Measurements from ENCODE around the gene FOXL1. TPM values are rescaled to one million over a fixed set of nuclear protein-coding genes. Genes with fewer than 3 reads are reported as not detected.

The FOXL1 gene
- total RNA-seq, 1 donor from 2014 or later = 0.98 TPM

DNA sequence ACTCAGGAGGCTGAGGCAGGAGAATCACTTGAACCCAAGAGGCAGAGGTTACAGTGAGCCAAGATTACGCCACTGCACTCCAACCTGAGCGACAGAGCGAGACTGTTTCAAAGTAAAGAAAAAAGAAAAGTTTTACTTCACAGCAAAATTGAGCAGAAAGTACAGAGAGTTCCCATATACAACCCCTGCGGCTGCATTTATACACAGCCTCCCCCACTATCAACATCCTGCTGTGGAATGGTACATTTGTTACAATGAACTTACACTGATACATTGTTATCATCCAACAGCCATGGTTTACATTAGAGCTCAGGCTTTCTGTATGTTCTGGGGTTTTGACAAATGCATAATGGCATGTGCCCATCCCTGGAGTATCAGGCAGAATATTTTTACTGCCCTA is 20.8 kb upstream of the FOXL1 start:
- intact Hi-C loops (cut with DNase I) = no loop called here
- Histone ChIP-seq H3K9me3 (no peaks in the 10 kb centered on the region), H3K27ac (no peak overlapping the region), H3K36me3 (no peaks in the 10 kb centered on the region), H3K4me1 (peaks cover 23% of the 10 kb centered on the region), H3K27me3 (no peaks in the 10 kb centered on the region), H3K4me3 (no peak overlapping the region)
- TF ChIP-seq, protein P1, sequence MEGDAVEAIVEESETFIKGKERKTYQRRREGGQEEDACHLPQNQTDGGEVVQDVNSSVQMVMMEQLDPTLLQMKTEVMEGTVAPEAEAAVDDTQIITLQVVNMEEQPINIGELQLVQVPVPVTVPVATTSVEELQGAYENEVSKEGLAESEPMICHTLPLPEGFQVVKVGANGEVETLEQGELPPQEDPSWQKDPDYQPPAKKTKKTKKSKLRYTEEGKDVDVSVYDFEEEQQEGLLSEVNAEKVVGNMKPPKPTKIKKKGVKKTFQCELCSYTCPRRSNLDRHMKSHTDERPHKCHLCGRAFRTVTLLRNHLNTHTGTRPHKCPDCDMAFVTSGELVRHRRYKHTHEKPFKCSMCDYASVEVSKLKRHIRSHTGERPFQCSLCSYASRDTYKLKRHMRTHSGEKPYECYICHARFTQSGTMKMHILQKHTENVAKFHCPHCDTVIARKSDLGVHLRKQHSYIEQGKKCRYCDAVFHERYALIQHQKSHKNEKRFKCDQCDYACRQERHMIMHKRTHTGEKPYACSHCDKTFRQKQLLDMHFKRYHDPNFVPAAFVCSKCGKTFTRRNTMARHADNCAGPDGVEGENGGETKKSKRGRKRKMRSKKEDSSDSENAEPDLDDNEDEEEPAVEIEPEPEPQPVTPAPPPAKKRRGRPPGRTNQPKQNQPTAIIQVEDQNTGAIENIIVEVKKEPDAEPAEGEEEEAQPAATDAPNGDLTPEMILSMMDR (IDR thresholded peaks at IDR 0.05) = no peak
- no peak for TF ChIP-seq POLR2A (IDR thresholded peaks at IDR 0.05)
- TF ChIP-seq POLR2AphosphoS5 (IDR thresholded peaks at IDR 0.05; ENCODE audit: insufficient read depth in 1 of 2, low read depth in 1 of 2) = no peak
- no peak for DNase-seq (ENCODE audit: extremely low spot score in 2 of 2)

DNA sequence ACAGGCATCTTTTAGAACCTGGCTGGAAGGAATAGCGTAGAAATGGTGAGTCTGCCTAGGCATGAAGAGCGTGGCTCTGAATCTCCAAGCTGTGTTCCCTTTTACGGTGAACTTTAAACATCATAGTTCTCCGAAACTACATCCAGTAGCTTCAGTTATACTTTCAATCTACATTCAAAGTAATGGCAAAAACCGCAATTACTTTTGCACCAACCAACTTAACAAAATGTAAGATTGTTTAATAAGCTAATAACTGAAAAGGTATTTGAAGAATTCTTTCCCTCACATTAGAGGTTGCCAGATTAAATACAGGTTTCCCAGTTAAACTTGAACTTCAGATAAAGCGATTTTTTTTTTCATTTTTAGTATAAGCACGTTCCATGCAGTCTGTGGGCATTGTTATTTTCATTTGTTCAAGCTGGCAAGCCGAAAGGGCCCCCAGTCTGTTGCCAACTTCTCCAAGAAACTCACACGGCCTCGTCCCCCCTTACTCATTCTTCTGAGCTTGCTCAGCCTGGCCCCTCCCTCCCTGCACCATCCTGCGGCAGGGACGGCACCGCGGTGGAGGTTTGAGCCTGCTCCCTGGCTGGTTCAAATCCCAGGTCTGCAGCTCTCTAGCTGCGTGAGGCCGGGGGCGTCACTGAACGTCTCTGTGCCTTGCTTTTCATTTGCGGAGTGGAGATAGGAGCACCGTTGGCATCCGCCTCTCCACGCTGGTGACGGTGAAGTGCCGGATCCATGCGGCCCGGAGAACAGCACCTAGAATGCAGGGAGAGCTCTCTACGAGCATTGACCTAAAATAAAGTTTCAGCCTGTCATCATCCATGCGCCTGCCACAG is 19.8 kb upstream of the FOXL1 start:
- Histone ChIP-seq H3K27me3 (peaks cover 2% of the 10 kb centered on the region), H3K9me3 (no peaks in the 10 kb centered on the region), H3K36me3 (no peaks in the 10 kb centered on the region), H3K4me1 (peaks cover 19% of the 10 kb centered on the region), H3K4me3 (no peak overlapping the region), H3K27ac (no peak overlapping the region)
- DNase-seq (ENCODE audit: extremely low spot score in 2 of 2) = no peak
- intact Hi-C loops (cut with DNase I) = no loop called here
- no peak for TF ChIP-seq POLR2AphosphoS5 (IDR thresholded peaks at IDR 0.05; ENCODE audit: insufficient read depth in 1 of 2, low read depth in 1 of 2)
- TF ChIP-seq, protein P1 (IDR thresholded peaks at IDR 0.05) = no peak

DNA sequence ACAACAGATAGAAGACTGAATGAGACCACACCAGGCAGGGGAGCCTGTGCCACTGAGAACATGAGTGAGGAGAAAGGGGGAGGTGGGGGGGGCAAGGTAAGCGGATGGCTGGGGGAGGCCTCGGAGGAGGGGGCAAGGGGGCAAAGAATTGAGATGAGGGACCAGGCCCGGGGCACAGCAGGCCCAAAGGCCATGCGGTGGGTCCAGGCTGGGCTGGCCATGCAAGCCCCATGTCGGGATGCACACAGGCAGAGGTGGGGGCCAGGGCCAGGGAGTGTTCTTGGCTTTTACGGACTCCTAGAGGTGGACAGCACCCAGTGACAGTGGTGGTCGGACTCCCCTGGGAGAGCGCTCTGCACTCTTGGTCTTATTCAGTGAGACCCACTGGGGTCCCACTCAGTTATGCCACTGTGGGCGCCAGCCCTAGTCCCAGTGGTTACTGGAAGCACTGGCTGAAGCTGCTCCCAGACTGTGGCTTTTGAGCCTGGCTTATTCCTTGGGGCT is 18.5 kb upstream of the FOXL1 start:
- intact Hi-C loops (cut with DNase I) = no loop called here

DNA sequence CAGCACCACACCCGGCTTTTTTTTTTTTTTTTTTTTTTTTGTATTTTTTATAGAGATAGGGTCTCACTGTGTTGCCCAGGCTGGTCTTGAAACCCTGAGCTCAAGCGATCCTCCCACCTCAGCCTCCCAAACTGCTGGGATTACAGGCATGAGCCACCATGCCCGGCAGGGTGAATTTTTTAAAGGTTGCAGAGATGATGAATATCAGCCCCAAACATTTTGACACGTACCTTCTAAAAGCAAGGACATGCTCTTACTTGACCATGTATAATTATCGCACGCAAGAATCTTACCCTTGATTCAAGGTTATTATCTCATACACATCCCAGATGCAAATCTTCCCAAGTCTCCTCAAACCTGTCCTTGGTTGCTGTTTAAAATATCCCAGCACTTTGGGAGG is 16.0 kb upstream of the FOXL1 start:
- no peak for DNase-seq (ENCODE audit: extremely low spot score in 2 of 2)
- TF ChIP-seq POLR2A (IDR thresholded peaks at IDR 0.05) (no peak), POLR2AphosphoS5 (IDR thresholded peaks at IDR 0.05; ENCODE audit: insufficient read depth in 1 of 2, low read depth in 1 of 2) (no peak)
- TF ChIP-seq, protein P1 (IDR thresholded peaks at IDR 0.05) = no peak
- intact Hi-C loops (cut with DNase I) = loop anchor here (2.0 kb wide), 1 partner anchor 716 kb away; no protein-coding TSS in a partner anchor
- Histone ChIP-seq H3K27me3 (peaks cover 3% of the 10 kb centered on the region), H3K4me3 (no peak overlapping the region), H3K27ac (no peak overlapping the region), H3K36me3 (no peaks in the 10 kb centered on the region), H3K9me3 (no peaks in the 10 kb centered on the region), H3K4me1 (peaks cover 17% of the 10 kb centered on the region)

More for the DNA sequence above, 18.5 kb upstream of the FOXL1 start:
- TF ChIP-seq, protein P1 (IDR thresholded peaks at IDR 0.05) = no peak
- TF ChIP-seq POLR2A (IDR thresholded peaks at IDR 0.05) (no peak), POLR2AphosphoS5 (IDR thresholded peaks at IDR 0.05; ENCODE audit: insufficient read depth in 1 of 2, low read depth in 1 of 2) (no peak)
- Histone ChIP-seq H3K36me3 (no peaks in the 10 kb centered on the region), H3K9me3 (no peaks in the 10 kb centered on the region), H3K4me3 (no peak overlapping the region), H3K4me1 (peaks cover 16% of the 10 kb centered on the region), H3K27me3 (peaks cover 3% of the 10 kb centered on the region), H3K27ac (no peak overlapping the region)
- no peak for DNase-seq (ENCODE audit: extremely low spot score in 2 of 2)
